Astrocyte (in vitro differentiated cells and primary cell): Measurements from ENCODE around the gene RETREG1.

Source experiments
- CTCF ChIP-seq: IDR thresholded peaks from 2 replicates; pipeline ENCODE4 v1.5.1; 2011; ENCODE audit warnings: low read depth, mild to moderate bottlenecking, inconsistent platforms, low read length, moderate library complexity; ENCODE audit not compliant: insufficient read depth
- EZH2 ChIP-seq: IDR thresholded peaks from 2 replicates; pipeline ENCODE4 v1.6.1; 2012; ENCODE audit warnings: mild to moderate bottlenecking, low read length, inconsistent platforms; ENCODE audit not compliant: insufficient read depth

- TF ChIP-seq EZH2 (no peak), CTCF (peak; percentile 12)
Measured at GRCh38 chr5:16464664-16465543, 151.9 kb downstream of the RETREG1 start.
